Measurements from ENCODE around the gene NCKAP5. TPM values are rescaled to one million over a fixed set of nuclear protein-coding genes. Genes with fewer than 3 reads are reported as not detected.

NCKAP5 gene
- total RNA-seq, 1 donor from 2014 or later = 27.9 TPM

GRCh38 chr2:132936261-132936660, 632.0 kb downstream of the NCKAP5 start:
- peaks cover 5% of the 10 kb centered on the region for H3K9me3 Mint-ChIP-seq
- H3K4me3 Mint-ChIP-seq = no peak overlapping the region
- DNase-seq (ENCODE audit: low read depth, low spot score) = no peak
- TF ChIP-seq, protein P1, sequence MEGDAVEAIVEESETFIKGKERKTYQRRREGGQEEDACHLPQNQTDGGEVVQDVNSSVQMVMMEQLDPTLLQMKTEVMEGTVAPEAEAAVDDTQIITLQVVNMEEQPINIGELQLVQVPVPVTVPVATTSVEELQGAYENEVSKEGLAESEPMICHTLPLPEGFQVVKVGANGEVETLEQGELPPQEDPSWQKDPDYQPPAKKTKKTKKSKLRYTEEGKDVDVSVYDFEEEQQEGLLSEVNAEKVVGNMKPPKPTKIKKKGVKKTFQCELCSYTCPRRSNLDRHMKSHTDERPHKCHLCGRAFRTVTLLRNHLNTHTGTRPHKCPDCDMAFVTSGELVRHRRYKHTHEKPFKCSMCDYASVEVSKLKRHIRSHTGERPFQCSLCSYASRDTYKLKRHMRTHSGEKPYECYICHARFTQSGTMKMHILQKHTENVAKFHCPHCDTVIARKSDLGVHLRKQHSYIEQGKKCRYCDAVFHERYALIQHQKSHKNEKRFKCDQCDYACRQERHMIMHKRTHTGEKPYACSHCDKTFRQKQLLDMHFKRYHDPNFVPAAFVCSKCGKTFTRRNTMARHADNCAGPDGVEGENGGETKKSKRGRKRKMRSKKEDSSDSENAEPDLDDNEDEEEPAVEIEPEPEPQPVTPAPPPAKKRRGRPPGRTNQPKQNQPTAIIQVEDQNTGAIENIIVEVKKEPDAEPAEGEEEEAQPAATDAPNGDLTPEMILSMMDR (conservative IDR thresholded peaks at IDR 0.05) = no peak
- H3K4me1 Mint-ChIP-seq = no peaks in the 10 kb centered on the region
- H3K27me3 Mint-ChIP-seq (ENCODE audit: low read depth) = no peaks in the 10 kb centered on the region
- no peak overlapping the region for H3K27ac Mint-ChIP-seq (ENCODE audit: unreplicated experiment)
- H3K36me3 Mint-ChIP-seq (ENCODE audit: low read depth) = peaks cover 9% of the 10 kb centered on the region

DNA sequence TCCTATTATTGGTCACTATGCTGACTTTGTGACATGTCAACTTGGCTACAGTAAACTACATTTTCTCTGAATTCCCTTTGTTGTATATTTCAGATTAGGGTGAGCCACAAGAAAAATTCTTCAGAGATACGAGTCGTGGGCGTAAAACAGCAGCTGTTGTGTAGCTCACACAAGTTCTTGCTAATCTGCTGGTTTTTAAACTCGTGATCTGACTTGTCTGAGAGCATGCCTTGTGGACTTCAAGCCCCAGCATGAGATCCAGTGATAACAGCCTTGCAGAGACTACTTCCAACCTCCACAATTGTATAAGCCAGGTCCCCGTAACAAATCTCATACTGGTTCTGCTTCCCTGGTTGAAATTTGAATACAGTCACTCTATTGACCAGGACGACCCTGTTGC, 638.5 kb downstream of the NCKAP5 start:
- Mint-ChIP-seq H3K4me1 (no peaks in the 10 kb centered on the region), H3K27ac (ENCODE audit: unreplicated experiment) (no peak overlapping the region), H3K27me3 (ENCODE audit: low read depth) (no peaks in the 10 kb centered on the region), H3K36me3 (ENCODE audit: low read depth) (peaks cover 11% of the 10 kb centered on the region), H3K4me3 (no peak overlapping the region), H3K9me3 (peaks cover 5% of the 10 kb centered on the region)
- TF ChIP-seq, protein P1 (conservative IDR thresholded peaks at IDR 0.05) = no peak
- DNase-seq (ENCODE audit: low read depth, low spot score) = no peak

DNA sequence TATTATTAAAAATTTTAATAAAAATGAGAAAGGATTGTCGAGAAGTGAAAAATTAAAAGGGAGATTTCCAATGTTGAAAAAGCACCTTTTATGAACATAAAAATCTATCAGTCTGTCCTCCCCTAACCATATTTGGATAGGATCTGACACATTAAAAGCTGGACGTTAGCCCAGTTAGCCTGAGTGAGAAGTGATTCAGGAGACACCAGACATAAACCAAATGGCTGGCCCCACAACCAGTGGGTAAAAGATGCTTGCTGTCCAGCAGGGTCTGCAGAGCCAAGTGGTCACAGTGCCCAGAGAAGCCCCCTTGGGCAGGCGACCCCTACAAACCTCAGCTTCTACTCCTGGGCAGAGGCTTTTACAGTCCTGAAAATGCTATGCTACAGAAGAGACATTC, 644.5 kb downstream of the NCKAP5 start:
- no peaks in the 10 kb centered on the region for H3K27me3 Mint-ChIP-seq (ENCODE audit: low read depth)

GRCh38 chr2:132915812-132916549, 652.3 kb downstream of the NCKAP5 start:
- TF ChIP-seq, protein P1 (conservative IDR thresholded peaks at IDR 0.05) = no peak
- H3K9me3 Mint-ChIP-seq = no peaks in the 10 kb centered on the region
- peak overlapping the region; percentile 2 for H3K27ac Mint-ChIP-seq (ENCODE audit: unreplicated experiment)
- H3K27me3 Mint-ChIP-seq (ENCODE audit: low read depth) = no peaks in the 10 kb centered on the region
- DNase-seq (ENCODE audit: low read depth, low spot score) = no peak
- peaks cover 2% of the 10 kb centered on the region for H3K36me3 Mint-ChIP-seq (ENCODE audit: low read depth)
- H3K4me1 Mint-ChIP-seq = no peaks in the 10 kb centered on the region
- no peak overlapping the region for H3K4me3 Mint-ChIP-seq

More for the DNA sequence above, 644.5 kb downstream of the NCKAP5 start:
- DNase-seq (ENCODE audit: low read depth, low spot score) = no peak
- Mint-ChIP-seq H3K4me1 (no peaks in the 10 kb centered on the region), H3K27ac (ENCODE audit: unreplicated experiment) (no peak overlapping the region), H3K4me3 (no peak overlapping the region), H3K36me3 (ENCODE audit: low read depth) (peaks cover 8% of the 10 kb centered on the region), H3K9me3 (peaks cover 3% of the 10 kb centered on the region)
- TF ChIP-seq, protein P1 (conservative IDR thresholded peaks at IDR 0.05) = no peak

DNA sequence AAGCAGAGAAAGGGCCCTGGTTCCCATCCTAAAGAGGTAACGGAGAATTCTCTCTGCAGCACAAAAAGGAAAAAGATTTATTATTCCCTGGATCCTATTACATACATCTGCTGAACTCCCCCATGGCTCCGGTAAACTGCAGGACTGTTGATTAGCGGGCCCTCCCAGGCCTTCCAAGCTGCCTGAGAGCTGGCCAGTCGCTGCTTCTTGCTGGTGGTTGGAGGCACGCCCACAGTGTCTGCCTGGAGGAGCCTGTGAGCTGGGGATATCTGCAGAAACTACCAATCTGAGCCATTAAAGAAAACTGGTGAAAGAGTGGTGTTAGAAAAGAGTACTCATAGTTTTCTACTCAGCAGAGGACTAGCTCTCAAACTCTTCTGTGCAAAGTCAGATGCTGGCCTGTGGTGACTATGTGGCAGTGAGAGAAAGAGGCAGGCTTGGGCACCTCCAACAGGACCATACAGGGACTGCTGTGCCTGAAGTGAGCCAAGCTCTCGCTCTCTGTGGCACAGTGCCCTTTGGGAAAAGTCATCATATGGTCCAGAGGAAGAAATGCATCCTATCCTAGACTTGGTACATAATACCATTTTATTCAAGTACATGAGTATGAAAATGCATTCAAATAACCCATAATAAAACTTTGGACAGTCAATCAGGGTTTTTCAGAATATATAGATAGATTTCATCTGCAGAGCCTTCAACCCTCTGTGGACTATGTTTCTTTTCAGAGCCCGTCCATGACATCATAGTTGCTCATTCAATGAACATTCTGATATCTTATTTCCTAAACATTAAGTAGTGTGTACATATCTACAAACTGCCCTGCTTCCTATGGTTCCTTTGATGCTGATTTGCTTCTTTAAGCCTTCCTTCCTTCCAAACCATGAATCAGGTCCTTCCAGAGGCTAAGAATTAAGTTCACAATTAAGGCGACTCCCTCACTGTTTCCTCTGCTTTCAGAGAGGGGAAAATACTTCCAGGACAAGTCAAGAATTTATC, 656.2 kb downstream of the NCKAP5 start:
- Mint-ChIP-seq H3K27me3 (ENCODE audit: low read depth) (no peaks in the 10 kb centered on the region), H3K4me3 (no peak overlapping the region), H3K36me3 (ENCODE audit: low read depth) (peaks cover 7% of the 10 kb centered on the region), H3K9me3 (peaks cover 3% of the 10 kb centered on the region), H3K4me1 (no peaks in the 10 kb centered on the region), H3K27ac (ENCODE audit: unreplicated experiment) (no peak overlapping the region)
- TF ChIP-seq, protein P1 (conservative IDR thresholded peaks at IDR 0.05) = peak; percentile 23
- DNase-seq (ENCODE audit: low read depth, low spot score) = no peak

All from neural crest cell (in vitro differentiated cells).